ENCODE data around the gene NOTCH4. TPM values are rescaled to one million over a fixed set of nuclear protein-coding genes. Genes with fewer than 3 reads are reported as not detected.

The NOTCH4 gene
- total and polyA plus RNA-seq, 9 of the 15 experiments (the other 6 are each of a cell fraction or from before 2014, with no cell fraction given), result 0.24 to 4.3 (median 1.7) TPM

- TF ChIP-seq, protein P1, sequence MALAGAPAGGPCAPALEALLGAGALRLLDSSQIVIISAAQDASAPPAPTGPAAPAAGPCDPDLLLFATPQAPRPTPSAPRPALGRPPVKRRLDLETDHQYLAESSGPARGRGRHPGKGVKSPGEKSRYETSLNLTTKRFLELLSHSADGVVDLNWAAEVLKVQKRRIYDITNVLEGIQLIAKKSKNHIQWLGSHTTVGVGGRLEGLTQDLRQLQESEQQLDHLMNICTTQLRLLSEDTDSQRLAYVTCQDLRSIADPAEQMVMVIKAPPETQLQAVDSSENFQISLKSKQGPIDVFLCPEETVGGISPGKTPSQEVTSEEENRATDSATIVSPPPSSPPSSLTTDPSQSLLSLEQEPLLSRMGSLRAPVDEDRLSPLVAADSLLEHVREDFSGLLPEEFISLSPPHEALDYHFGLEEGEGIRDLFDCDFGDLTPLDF (CRISPR knock-in tag; IDR thresholded peaks at IDR 0.05), result no peak; the same call in 1 of the 2 replicates
- TF ChIP-seq MAFG (tag; conservative IDR thresholded peaks at IDR 0.05) (no peak), ZNF253 (CRISPR knock-in tag; conservative IDR thresholded peaks at IDR 0.05) (no peak), EP400 (IDR thresholded peaks at IDR 0.05) (no peak), ZKSCAN1 (IDR thresholded peaks at IDR 0.05; ENCODE audit: low read depth, low read length) (no peak), ZNF174 (CRISPR knock-in tag; IDR thresholded peaks at IDR 0.05) (no peak), FOXJ2 (tag; IDR thresholded peaks at IDR 0.05) (no peak), ARNT (IDR thresholded peaks at IDR 0.05) (no peak), ESRRA (IDR thresholded peaks at IDR 0.05; ENCODE audit: borderline replicate concordance, low read depth) (no peak), ZBTB8A (IDR thresholded peaks at IDR 0.05; ENCODE audit: partially characterized antibody) (no peak), TEAD1 (CRISPR knock-in tag; IDR thresholded peaks at IDR 0.05) (no peak), GATAD2A (IDR thresholded peaks at IDR 0.05) (no peak), ZNF436 (CRISPR knock-in tag; IDR thresholded peaks at IDR 0.05) (no peak), FUS (optimal IDR thresholded peaks at IDR 0.05; ENCODE audit: low read depth, low read length) (no peak), NCOA6 (IDR thresholded peaks at IDR 0.05) (no peak), SREBF1 (IDR thresholded peaks at IDR 0.05; ENCODE audit: borderline replicate concordance, low read depth, low read length) (no peak), NRF1 (conservative IDR thresholded peaks at IDR 0.05 in 1 of 2, IDR thresholded peaks at IDR 0.05 in 1 of 2) (peak; percentile 100), POLR2A (conservative IDR thresholded peaks at IDR 0.05) (no peak)
- TF ChIP-seq, protein P2, sequence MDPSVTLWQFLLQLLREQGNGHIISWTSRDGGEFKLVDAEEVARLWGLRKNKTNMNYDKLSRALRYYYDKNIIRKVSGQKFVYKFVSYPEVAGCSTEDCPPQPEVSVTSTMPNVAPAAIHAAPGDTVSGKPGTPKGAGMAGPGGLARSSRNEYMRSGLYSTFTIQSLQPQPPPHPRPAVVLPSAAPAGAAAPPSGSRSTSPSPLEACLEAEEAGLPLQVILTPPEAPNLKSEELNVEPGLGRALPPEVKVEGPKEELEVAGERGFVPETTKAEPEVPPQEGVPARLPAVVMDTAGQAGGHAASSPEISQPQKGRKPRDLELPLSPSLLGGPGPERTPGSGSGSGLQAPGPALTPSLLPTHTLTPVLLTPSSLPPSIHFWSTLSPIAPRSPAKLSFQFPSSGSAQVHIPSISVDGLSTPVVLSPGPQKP (CRISPR knock-in tag; IDR thresholded peaks at IDR 0.05), result no peak
- TF ChIP-seq, protein P3, sequence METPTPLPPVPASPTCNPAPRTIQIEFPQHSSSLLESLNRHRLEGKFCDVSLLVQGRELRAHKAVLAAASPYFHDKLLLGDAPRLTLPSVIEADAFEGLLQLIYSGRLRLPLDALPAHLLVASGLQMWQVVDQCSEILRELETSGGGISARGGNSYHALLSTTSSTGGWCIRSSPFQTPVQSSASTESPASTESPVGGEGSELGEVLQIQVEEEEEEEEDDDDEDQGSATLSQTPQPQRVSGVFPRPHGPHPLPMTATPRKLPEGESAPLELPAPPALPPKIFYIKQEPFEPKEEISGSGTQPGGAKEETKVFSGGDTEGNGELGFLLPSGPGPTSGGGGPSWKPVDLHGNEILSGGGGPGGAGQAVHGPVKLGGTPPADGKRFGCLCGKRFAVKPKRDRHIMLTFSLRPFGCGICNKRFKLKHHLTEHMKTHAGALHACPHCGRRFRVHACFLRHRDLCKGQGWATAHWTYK (CRISPR knock-in tag; IDR thresholded peaks at IDR 0.05), result no peak
- TF ChIP-seq, protein P4, sequence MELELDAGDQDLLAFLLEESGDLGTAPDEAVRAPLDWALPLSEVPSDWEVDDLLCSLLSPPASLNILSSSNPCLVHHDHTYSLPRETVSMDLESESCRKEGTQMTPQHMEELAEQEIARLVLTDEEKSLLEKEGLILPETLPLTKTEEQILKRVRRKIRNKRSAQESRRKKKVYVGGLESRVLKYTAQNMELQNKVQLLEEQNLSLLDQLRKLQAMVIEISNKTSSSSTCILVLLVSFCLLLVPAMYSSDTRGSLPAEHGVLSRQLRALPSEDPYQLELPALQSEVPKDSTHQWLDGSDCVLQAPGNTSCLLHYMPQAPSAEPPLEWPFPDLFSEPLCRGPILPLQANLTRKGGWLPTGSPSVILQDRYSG (tag; conservative IDR thresholded peaks at IDR 0.05; ENCODE audit: low read depth), result no peak
- TF ChIP-seq, protein P5, sequence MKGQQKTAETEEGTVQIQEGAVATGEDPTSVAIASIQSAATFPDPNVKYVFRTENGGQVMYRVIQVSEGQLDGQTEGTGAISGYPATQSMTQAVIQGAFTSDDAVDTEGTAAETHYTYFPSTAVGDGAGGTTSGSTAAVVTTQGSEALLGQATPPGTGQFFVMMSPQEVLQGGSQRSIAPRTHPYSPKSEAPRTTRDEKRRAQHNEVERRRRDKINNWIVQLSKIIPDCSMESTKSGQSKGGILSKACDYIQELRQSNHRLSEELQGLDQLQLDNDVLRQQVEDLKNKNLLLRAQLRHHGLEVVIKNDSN (CRISPR knock-in tag; IDR thresholded peaks at IDR 0.05), result peak; percentile 66
- TF ChIP-seq, protein P6, sequence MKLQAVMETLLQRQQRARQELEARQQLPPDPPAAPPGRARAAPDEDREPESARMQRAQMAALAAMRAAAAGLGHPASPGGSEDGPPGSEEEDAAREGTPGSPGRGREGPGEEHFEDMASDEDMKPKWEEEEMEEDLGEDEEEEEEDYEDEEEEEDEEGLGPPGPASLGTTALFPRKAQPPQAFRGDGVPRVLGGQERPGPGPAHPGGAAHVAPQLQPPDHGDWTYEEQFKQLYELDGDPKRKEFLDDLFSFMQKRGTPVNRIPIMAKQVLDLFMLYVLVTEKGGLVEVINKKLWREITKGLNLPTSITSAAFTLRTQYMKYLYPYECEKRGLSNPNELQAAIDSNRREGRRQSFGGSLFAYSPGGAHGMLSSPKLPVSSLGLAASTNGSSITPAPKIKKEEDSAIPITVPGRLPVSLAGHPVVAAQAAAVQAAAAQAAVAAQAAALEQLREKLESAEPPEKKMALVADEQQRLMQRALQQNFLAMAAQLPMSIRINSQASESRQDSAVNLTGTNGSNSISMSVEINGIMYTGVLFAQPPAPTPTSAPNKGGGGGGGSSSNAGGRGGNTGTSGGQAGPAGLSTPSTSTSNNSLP (IDR thresholded peaks at IDR 0.05; ENCODE audit: borderline replicate concordance, low read depth, low read length), result no peak
Measured at GRCh38 chr6:32195652-32195901, 28.3 kb downstream of the NOTCH4 start (continued).

Measured in K562 (cell line).